Gastroesophageal sphincter (tissue), 3 donors: ENCODE data around the gene TRMU.

Experiments used
- CTCF ChIP-seq, 4 experiments: fragments of 200-600 bp in 2 of 4; fragments of 450-650 bp in 2 of 4; sonication (generic) in 1 of 4; IDR thresholded peaks; one replicate each; pipeline ENCODE4 v1.5.1; 2017 to 2019; ENCODE audit warnings: antibody characterized with exemption in 4 of 4, mild to moderate bottlenecking in 2 of 4, moderate library complexity in 2 of 4
- EP300 ChIP-seq: sonication (generic); formaldehyde crosslinking; IDR thresholded peaks from one replicate; pipeline ENCODE4 v1.6.1; 2017; ENCODE audit warnings: antibody characterized with exemption, mild to moderate bottlenecking
- POLR2A ChIP-seq, 2 donors: fragments of 450-650 bp; IDR thresholded peaks; one replicate each; pipeline ENCODE4 v1.6.1; 2017; ENCODE audit warnings: antibody characterized with exemption in 2 of 2, mild to moderate bottlenecking in 2 of 2, moderate library complexity in 1 of 2
- POLR2AphosphoS5 ChIP-seq: sonication (generic); formaldehyde crosslinking; IDR thresholded peaks from one replicate; pipeline ENCODE4 v1.6.1; 2017; ENCODE audit warnings: antibody characterized with exemption

GRCh38 chr22:46292732-46293131 lies 42.8 kb upstream of the TRMU start:
- TF ChIP-seq POLR2AphosphoS5, result no peak
- no peak for TF ChIP-seq CTCF (IDR thresholded peaks at IDR 0.05)
- no peak for TF ChIP-seq POLR2A (IDR thresholded peaks at IDR 0.05)
- TF ChIP-seq EP300, result no peak
